OCI-LY3 (cell line): ENCODE results near the gene ACAP2.

Experiments
- H2AFZ ChIP-seq: fragments of 200-600, 300-600 bp; shearing (Covaris generic); 2 replicates; pipeline ENCODE4 v1.6.0; 2014; ENCODE audit warnings: antibody characterized with exemption, low read depth, low read length
- H3K27ac ChIP-seq: fragments of 200-600, 300-600 bp; sonication (generic); 2 replicates; pipeline ENCODE4 v1.5.1; 2014; ENCODE audit warnings: mild to moderate bottlenecking, low read length, moderate library complexity, mixed read lengths
- H3K27me3 ChIP-seq: fragments of 200-600, 300-600 bp; sonication (generic); 2 replicates; pipeline ENCODE4 v1.6.1; 2014; ENCODE audit warnings: low read depth, low read length, mixed read lengths
- H3K36me3 ChIP-seq: fragments of 200-600, 300-600 bp; sonication (generic); replicated peaks from 2 replicates; pipeline ENCODE3; 2014; ENCODE audit warnings: low read depth, low read length, mixed read lengths
- H3K4me1 ChIP-seq: fragments of 300-600, 200-600 bp; sonication (generic); 2 replicates; pipeline ENCODE4 v1.6.1; 2014; ENCODE audit warnings: low read length, mixed read lengths
- H3K4me2 ChIP-seq: fragments of 200-600, 300-600 bp; sonication (generic); 2 replicates; pipeline ENCODE4 v1.6.1; 2014; ENCODE audit warnings: low read length, mixed read lengths
- H3K4me3 ChIP-seq: fragments of 300-600, 200-600 bp; sonication (generic); 2 replicates; pipeline ENCODE4 v1.5.1; 2014; ENCODE audit warnings: antibody characterized with exemption, mild to moderate bottlenecking, low read length, moderate library complexity
- H3K79me2 ChIP-seq: fragments of 300-600, 200-600 bp; shearing (Covaris generic); 2 replicates; pipeline ENCODE4 v1.6.1; 2014; ENCODE audit warnings: mild to moderate bottlenecking, low read length, mixed read lengths
- H3K9ac ChIP-seq: fragments of 300-600, 200-600 bp; shearing (Covaris generic); 2 replicates; pipeline ENCODE4 v1.6.0; 2014; ENCODE audit warnings: mild to moderate bottlenecking, low read length, moderate library complexity
- H3K9me3 ChIP-seq: fragments of 200-600, 300-600 bp; shearing (Covaris generic); 2 replicates; pipeline ENCODE4 v1.6.1; 2014; ENCODE audit warnings: low read length, mixed read lengths; ENCODE audit not compliant: insufficient read depth
- H4K20me1 ChIP-seq: fragments of 200-600, 300-600 bp; sonication (generic); 2 replicates; pipeline ENCODE4 v1.6.1; 2016; ENCODE audit warnings: low read length, mixed read lengths; ENCODE audit not compliant: insufficient read depth
- EZH2phosphoT487 ChIP-seq: fragments of 200-600 bp; shearing (Covaris generic); IDR thresholded peaks from 2 replicates; pipeline ENCODE4 v1.6.1; 2018; ENCODE audit warnings: antibody characterized with exemption, mixed run types, low read depth
- TF ChIP-seq, protein P1 (sequence below): fragments of 200-600, 300-600 bp; sonication (generic); IDR thresholded peaks from 2 replicates; pipeline ENCODE4 v1.5.1; 2014; ENCODE audit warnings: antibody characterized with exemption, low read length, low read depth

ACAP2 gene

GRCh38 chr3:195440379-195440778, 2.4 kb downstream of the ACAP2 start:
- H3K4me3 ChIP-seq, result 0 out of 2 replicates have a peak overlapping the region, but pooled peaks have one; percentile 3
- peak overlapping the region; percentile 81 for H3K4me2 ChIP-seq
- H3K9me3 ChIP-seq, result no peaks in the 10 kb centered on the region
- H3K79me2 ChIP-seq, result peaks cover 64% of the 10 kb centered on the region
- H3K4me1 ChIP-seq, result peaks cover 23% of the 10 kb centered on the region
- H3K9ac ChIP-seq, result no peak overlapping the region
- TF ChIP-seq, protein P1, sequence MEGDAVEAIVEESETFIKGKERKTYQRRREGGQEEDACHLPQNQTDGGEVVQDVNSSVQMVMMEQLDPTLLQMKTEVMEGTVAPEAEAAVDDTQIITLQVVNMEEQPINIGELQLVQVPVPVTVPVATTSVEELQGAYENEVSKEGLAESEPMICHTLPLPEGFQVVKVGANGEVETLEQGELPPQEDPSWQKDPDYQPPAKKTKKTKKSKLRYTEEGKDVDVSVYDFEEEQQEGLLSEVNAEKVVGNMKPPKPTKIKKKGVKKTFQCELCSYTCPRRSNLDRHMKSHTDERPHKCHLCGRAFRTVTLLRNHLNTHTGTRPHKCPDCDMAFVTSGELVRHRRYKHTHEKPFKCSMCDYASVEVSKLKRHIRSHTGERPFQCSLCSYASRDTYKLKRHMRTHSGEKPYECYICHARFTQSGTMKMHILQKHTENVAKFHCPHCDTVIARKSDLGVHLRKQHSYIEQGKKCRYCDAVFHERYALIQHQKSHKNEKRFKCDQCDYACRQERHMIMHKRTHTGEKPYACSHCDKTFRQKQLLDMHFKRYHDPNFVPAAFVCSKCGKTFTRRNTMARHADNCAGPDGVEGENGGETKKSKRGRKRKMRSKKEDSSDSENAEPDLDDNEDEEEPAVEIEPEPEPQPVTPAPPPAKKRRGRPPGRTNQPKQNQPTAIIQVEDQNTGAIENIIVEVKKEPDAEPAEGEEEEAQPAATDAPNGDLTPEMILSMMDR, result no peak
- no peak for TF ChIP-seq EZH2phosphoT487
- no peaks in the 10 kb centered on the region for H3K27me3 ChIP-seq
- no peak overlapping the region for H3K27ac ChIP-seq
- H2AFZ ChIP-seq, result no peak overlapping the region
- no peaks in the 10 kb centered on the region for H3K36me3 ChIP-seq
- H4K20me1 ChIP-seq, result peaks cover 21% of the 10 kb centered on the region

GRCh38 chr3:195438371-195438770, 4.4 kb downstream of the ACAP2 start:
- peaks cover 16% of the 10 kb centered on the region for H3K4me1 ChIP-seq
- no peak overlapping the region for H3K4me3 ChIP-seq
- no peak overlapping the region for H3K27ac ChIP-seq
- H3K4me2 ChIP-seq, result no peak overlapping the region
- H4K20me1 ChIP-seq, result peaks cover 26% of the 10 kb centered on the region
- H3K9ac ChIP-seq, result no peak overlapping the region
- TF ChIP-seq, protein P1, result no peak
- TF ChIP-seq EZH2phosphoT487, result no peak
- no peak overlapping the region for H2AFZ ChIP-seq
- no peaks in the 10 kb centered on the region for H3K27me3 ChIP-seq
- no peaks in the 10 kb centered on the region for H3K9me3 ChIP-seq
- no peaks in the 10 kb centered on the region for H3K36me3 ChIP-seq
- H3K79me2 ChIP-seq, result peaks cover 76% of the 10 kb centered on the region

DNA sequence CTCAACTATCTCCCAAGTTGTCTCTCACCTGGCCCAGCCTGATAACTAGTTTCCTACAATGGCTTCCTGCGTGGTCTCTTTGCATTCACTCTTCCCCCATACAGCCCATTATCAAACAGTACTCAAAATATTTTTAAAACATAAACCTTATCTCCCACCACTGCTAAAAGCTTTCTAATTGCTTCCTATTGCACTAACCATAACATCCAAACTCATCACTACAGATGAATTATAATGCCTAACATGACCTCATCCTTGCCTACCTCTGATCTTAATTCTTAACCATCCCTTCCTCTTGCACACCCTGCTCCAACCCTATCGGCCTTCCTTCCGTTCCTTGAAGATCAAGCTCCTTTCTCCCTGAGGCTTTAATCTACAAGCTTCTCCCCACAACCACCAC, 17.0 kb downstream of the ACAP2 start:
- Histone ChIP-seq H3K4me1 (no peaks in the 10 kb centered on the region), H3K9ac (no peak overlapping the region), H3K4me2 (no peak overlapping the region), H3K4me3 (no peak overlapping the region), H3K36me3 (no peaks in the 10 kb centered on the region), H3K79me2 (peaks cover 53% of the 10 kb centered on the region), H4K20me1 (peaks cover 51% of the 10 kb centered on the region), H3K27ac (no peak overlapping the region), H3K9me3 (no peaks in the 10 kb centered on the region), H2AFZ (no peak overlapping the region), H3K27me3 (no peaks in the 10 kb centered on the region)
- TF ChIP-seq, protein P1, result no peak
- no peak for TF ChIP-seq EZH2phosphoT487

DNA sequence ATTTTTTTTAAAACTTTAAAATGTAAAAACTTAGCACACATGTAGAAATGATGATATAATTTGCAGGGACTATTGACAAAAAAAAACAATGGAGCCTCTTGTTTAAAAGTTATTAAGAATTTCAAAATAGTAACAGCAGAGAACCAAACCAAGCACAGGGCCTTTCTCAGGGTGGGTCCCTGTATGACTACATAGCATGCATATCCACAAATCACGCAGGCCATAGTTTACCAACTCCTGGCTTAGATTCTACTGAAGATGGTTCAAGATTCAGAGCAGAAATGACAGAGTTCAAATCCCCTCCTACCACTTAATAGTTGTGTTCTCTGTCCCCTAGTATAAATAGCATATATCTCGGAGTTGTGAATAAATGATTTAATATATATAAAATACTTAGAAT, 19.0 kb downstream of the ACAP2 start:
- H3K9me3 ChIP-seq, result no peaks in the 10 kb centered on the region
- no peaks in the 10 kb centered on the region for H3K4me1 ChIP-seq
- H3K27me3 ChIP-seq, result no peaks in the 10 kb centered on the region
- H3K4me3 ChIP-seq, result no peak overlapping the region
- no peak for TF ChIP-seq EZH2phosphoT487
- TF ChIP-seq, protein P1, result no peak
- no peak overlapping the region for H3K27ac ChIP-seq
- peaks cover 49% of the 10 kb centered on the region for H4K20me1 ChIP-seq
- H3K4me2 ChIP-seq, result no peak overlapping the region
- H3K9ac ChIP-seq, result no peak overlapping the region
- no peaks in the 10 kb centered on the region for H3K36me3 ChIP-seq
- peaks cover 59% of the 10 kb centered on the region for H3K79me2 ChIP-seq
- no peak overlapping the region for H2AFZ ChIP-seq
